ENCODE measurements around the gene UNC79. TPM values are rescaled to one million over a fixed set of nuclear protein-coding genes. Genes with fewer than 3 reads are reported as not detected.

Gene UNC79
- total RNA-seq, 4 donors from 2014 or later: 0.33 to 0.73 (median 0.51) TPM

GRCh38 chr14:93674343-93674742, 243.6 kb downstream of the UNC79 start:
- Histone ChIP-seq H3K27ac (no peak overlapping the region), H3K36me3 (no peaks in the 10 kb centered on the region), H3K27me3 (no peaks in the 10 kb centered on the region), H3K9me3 (no peaks in the 10 kb centered on the region), H3K4me1 (no peaks in the 10 kb centered on the region), H3K4me3 (no peak overlapping the region)
- TF ChIP-seq CTCF (IDR thresholded peaks at IDR 0.05 in 4 of 5, conservative IDR thresholded peaks at IDR 0.05 in 1 of 5) (no peak), POLR2A (IDR thresholded peaks at IDR 0.05) (no peak)
- in situ Hi-C loops (cut with MboI; ENCODE audit: low sequenced_read_pairs in 4 of 4) (loop anchor here in 2 of 4 donors (25.0 kb wide), 2 partner anchors 213 to 513 kb away; no protein-coding TSS in a partner anchor), intact Hi-C loops (cut with DNase I; ENCODE audit: low total_unique reads) (no loop called here)
- ATAC-seq (peak in 1 of 2 donors; percentile 33), DNase-seq (no peak)

GRCh38 chr14:93675651-93676050, 244.9 kb downstream of the UNC79 start:
- DNase-seq (no peak), ATAC-seq (no peak)
- Histone ChIP-seq H3K36me3 (no peaks in the 10 kb centered on the region), H3K9me3 (no peaks in the 10 kb centered on the region), H3K4me3 (no peak overlapping the region), H3K27ac (no peak overlapping the region), H3K27me3 (no peaks in the 10 kb centered on the region), H3K4me1 (no peaks in the 10 kb centered on the region)
- in situ Hi-C loops (cut with MboI; ENCODE audit: low sequenced_read_pairs in 4 of 4): no loop called here
- TF ChIP-seq POLR2A (IDR thresholded peaks at IDR 0.05) (no peak), CTCF (IDR thresholded peaks at IDR 0.05 in 4 of 5, conservative IDR thresholded peaks at IDR 0.05 in 1 of 5) (no peak)
- intact Hi-C loops (cut with DNase I; ENCODE audit: low total_unique reads): no loop called here

- H3K4me1 ChIP-seq: no peaks in the 10 kb centered on the region
- intact Hi-C loops (cut with DNase I; ENCODE audit: low total_unique reads) (no loop called here), in situ Hi-C loops (cut with MboI; ENCODE audit: low sequenced_read_pairs in 4 of 4) (no loop called here)
- H3K9me3 ChIP-seq: no peaks in the 10 kb centered on the region
- H3K36me3 ChIP-seq: no peaks in the 10 kb centered on the region
- no peaks in the 10 kb centered on the region for H3K27me3 ChIP-seq
- no peak overlapping the region for H3K4me3 ChIP-seq
- no peak overlapping the region for H3K27ac ChIP-seq
- no peak for DNase-seq
- ATAC-seq: no peak
- TF ChIP-seq CTCF (IDR thresholded peaks at IDR 0.05 in 4 of 5, conservative IDR thresholded peaks at IDR 0.05 in 1 of 5) (no peak), POLR2A (IDR thresholded peaks at IDR 0.05) (no peak)
These were observed 245.7 kb downstream of the UNC79 start for GRCh38 chr14:93676416-93676958.

- ATAC-seq: no peak
- no peak for TF ChIP-seq CTCF (IDR thresholded peaks at IDR 0.05 in 4 of 5, conservative IDR thresholded peaks at IDR 0.05 in 1 of 5)
- TF ChIP-seq POLR2A (IDR thresholded peaks at IDR 0.05): no peak
- H3K36me3 ChIP-seq: no peaks in the 10 kb centered on the region
- no peaks in the 10 kb centered on the region for H3K4me1 ChIP-seq
- no peaks in the 10 kb centered on the region for H3K9me3 ChIP-seq
- H3K27ac ChIP-seq: no peak overlapping the region
- no peaks in the 10 kb centered on the region for H3K27me3 ChIP-seq
- in situ Hi-C loops (cut with MboI; ENCODE audit: low sequenced_read_pairs in 4 of 4): no loop called here
- H3K4me3 ChIP-seq: no peak overlapping the region
- intact Hi-C loops (cut with DNase I; ENCODE audit: low total_unique reads): no loop called here
- DNase-seq: no peak
These were observed 251.7 kb downstream of the UNC79 start for GRCh38 chr14:93682459-93682858.

- no peak for ATAC-seq
- Histone ChIP-seq H3K4me1 (no peaks in the 10 kb centered on the region), H3K27ac (no peak overlapping the region), H3K9me3 (no peaks in the 10 kb centered on the region), H3K36me3 (no peaks in the 10 kb centered on the region), H3K4me3 (no peak overlapping the region), H3K27me3 (no peaks in the 10 kb centered on the region)
- DNase-seq: no peak
- in situ Hi-C loops (cut with MboI; ENCODE audit: low sequenced_read_pairs in 4 of 4): no loop called here
- intact Hi-C loops (cut with DNase I; ENCODE audit: low total_unique reads): no loop called here
- TF ChIP-seq CTCF (IDR thresholded peaks at IDR 0.05 in 4 of 5, conservative IDR thresholded peaks at IDR 0.05 in 1 of 5) (no peak), POLR2A (IDR thresholded peaks at IDR 0.05) (no peak)
These were observed 252.5 kb downstream of the UNC79 start for GRCh38 chr14:93683226-93683625.

All from gastrocnemius medialis (tissue), 4 donors.